GM13976 (cell line): ENCODE measurements around the gene EXOC3L4.

Experiments
- DNase-seq: peaks from one replicate; pipeline ENCODE4 v3.0.0; 2012; ENCODE audit warnings: low spot score
- in situ Hi-C: fragments of 300-500 bp; cut with MboI; formaldehyde crosslinking; loops from one replicate; pipeline ENCODE4 v1.12.0; 2022; ENCODE audit warnings: low sequenced_read_pairs, mixed read lengths, inconsistent platforms; ENCODE audit not compliant: unreplicated experiment
- TF ChIP-seq, protein P1 (sequence below): IDR thresholded peaks from 2 replicates; pipeline ENCODE4 v1.5.1; 2012; ENCODE audit warnings: borderline replicate concordance, mild to moderate bottlenecking; ENCODE audit not compliant: insufficient read depth; ENCODE audit errors: extremely low read depth, missing control alignments, control extremely low read depth

The EXOC3L4 gene

GRCh38 chr14:103091883-103092222, 2.7 kb upstream of the EXOC3L4 start:
- in situ Hi-C loops: no loop called here
- no peak for DNase-seq
- TF ChIP-seq, protein P1, sequence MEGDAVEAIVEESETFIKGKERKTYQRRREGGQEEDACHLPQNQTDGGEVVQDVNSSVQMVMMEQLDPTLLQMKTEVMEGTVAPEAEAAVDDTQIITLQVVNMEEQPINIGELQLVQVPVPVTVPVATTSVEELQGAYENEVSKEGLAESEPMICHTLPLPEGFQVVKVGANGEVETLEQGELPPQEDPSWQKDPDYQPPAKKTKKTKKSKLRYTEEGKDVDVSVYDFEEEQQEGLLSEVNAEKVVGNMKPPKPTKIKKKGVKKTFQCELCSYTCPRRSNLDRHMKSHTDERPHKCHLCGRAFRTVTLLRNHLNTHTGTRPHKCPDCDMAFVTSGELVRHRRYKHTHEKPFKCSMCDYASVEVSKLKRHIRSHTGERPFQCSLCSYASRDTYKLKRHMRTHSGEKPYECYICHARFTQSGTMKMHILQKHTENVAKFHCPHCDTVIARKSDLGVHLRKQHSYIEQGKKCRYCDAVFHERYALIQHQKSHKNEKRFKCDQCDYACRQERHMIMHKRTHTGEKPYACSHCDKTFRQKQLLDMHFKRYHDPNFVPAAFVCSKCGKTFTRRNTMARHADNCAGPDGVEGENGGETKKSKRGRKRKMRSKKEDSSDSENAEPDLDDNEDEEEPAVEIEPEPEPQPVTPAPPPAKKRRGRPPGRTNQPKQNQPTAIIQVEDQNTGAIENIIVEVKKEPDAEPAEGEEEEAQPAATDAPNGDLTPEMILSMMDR: no peak

DNA sequence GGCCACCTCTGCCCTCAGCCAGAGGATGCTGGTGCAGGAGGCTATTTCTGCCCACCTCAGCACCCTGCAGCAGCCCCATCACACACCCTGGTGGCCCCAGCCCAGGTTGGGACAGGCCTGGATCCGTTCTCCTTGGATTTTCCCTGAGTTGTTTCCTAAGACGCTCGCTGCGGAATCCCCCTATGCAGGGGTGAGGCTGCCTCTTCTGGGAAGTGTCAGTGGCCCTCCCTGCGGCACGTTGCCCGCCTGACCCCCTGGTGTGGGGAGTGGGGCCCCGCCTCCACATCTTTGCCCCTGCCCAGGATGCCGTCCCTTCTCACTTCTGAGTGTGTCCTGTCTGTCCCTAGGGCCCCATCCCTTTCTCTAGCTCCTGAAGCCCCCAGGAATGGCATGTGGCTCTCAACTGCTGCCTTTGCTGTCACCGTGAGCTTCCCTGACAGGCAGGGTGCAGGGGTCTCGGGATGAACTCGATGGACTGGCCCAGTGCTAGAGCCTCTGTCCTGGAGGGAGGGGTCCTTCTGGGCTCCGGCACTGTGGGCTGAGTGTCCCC, 594 bp upstream of the EXOC3L4 start:
- in situ Hi-C loops: no loop called here
- DNase-seq: no peak
- TF ChIP-seq, protein P1: no peak

GRCh38 chr14:103095210-103095778, 769 bp downstream of the EXOC3L4 start:
- in situ Hi-C loops: no loop called here
- TF ChIP-seq, protein P1: no peak
- DNase-seq: no peak

DNA sequence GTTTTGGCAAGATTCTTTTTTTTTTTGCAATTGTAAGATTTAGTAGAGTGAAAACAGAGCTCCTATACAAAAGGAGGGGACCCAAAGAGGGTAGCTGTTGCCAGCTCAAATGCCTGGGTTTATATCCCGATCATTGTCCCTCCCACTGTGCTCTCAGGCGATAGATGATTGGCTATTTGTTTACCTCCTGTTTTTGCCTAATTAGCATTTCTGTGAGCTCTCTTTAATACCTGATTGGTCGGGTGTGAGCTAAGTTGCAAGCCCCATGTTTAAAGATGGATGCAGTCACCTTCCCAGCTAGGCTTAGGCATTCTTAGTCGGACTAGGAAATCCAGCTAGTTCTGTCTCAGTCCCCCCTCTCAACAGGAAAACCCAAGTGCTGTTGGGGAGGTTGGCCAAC, 1.9 kb downstream of the EXOC3L4 start:
- in situ Hi-C loops: no loop called here
- TF ChIP-seq, protein P1: no peak
- no peak for DNase-seq

DNA sequence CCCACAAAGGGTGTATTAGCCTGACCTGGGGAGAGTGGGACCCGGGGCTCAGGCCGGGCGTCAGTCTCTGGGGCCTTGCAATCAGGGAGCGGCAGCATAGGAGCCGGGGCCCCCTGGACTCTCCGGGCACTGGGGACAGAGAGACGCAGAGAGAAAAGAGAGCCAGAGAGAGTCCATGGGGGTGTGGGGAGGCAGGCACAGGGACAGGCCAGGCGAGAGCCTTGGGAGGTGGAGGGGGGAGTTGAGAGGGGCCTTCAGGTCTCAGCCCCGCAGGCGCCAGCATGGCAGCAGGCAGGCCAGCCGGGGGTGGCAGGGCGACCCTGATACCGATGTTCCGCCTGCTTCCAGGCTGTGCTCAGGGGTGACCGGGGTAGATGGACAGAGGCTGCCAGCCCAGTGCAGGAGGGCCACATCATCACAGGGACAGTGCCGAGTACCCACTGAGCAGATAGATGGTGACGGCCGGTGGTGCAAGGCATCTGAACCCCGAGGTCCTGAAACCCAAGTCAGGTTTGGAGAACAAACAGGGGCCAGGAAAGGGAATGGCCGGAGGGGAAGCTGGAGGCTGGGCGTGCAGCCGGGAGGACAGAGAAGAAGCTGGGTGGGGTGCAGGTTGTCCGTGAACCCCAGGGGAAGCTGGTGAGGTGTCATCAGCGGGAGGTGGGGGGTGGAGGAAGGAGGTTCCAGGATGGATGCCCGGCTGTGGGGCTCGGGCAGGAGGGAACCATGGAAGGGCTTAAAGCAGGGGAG, 2.9 kb downstream of the EXOC3L4 start:
- DNase-seq: no peak
- TF ChIP-seq, protein P1: no peak
- in situ Hi-C loops: no loop called here

DNA sequence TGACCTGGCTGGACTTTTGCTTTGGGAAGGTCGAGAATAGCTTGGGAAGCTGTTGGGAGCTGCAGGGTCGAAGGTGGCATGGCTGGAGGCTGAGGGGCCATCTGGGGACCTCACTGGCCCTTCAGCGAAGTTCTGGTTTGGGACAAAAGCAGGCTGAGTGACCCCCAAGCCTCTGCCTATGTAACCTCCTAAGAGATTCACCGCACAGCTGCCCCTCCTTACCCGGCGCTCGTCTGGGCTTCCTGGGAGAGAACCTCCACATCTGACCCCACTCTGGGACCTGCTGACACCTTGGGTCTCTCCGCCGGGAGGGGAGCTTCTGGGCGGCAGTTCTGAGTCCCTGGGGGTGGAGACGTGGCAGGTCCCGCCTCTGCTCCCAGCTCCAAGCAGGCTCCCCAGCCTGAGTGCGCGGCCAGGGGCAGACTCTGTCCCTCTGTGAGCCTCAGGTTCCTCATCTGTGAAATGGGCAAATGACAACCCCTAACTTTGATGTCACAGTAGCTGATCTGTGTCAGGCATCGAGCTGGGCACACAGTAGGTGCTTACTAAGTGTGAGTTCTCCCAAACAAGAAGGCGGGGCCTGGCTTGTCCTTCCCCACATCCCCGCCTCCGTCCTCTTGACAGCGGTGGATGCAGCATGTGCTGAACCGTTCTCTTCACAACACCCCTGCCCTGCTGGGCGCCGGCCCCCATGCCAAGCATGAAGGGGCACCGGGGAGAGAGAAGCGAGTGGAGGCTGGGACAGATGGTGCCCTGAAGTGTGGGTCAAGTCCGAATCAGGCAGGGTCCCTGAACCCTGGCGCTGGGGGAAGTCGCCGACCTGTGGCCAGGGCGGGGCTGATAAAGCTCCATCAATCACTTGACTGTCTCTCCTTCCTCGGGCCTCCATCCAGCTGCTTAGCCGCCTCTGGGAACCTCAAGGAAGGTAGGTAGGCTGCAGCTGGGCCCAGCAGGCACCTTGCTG, 3.8 kb downstream of the EXOC3L4 start:
- in situ Hi-C loops: no loop called here
- TF ChIP-seq, protein P1: no peak
- DNase-seq: no peak
